Liver (tissue), 9 donors: ENCODE results near the gene TPRG1L. TPM values are rescaled to one million over a fixed set of nuclear protein-coding genes. Genes with fewer than 3 reads are reported as not detected.

Experiments
- DNase-seq: peaks from one replicate; pipeline ENCODE4 v3.0.0-alpha.2; 2017; ENCODE audit warnings: low spot score
- H3K27ac ChIP-seq, 2 donors: one replicate each; pipeline ENCODE4 v1.7.0; 2013; ENCODE audit warnings: inconsistent platforms in 2 of 2, low read length in 2 of 2, control low read depth in 1 of 2, low read depth in 1 of 2, mild to moderate bottlenecking in 1 of 2
- H3K27me3 ChIP-seq, 4 donors: one replicate each; pipeline versions ENCODE4 v1.6.1 to v1.7.0; 2013; ENCODE audit warnings: low read length in 3 of 4, inconsistent platforms in 1 of 4, mild to moderate bottlenecking in 1 of 4, moderate library complexity in 1 of 4; ENCODE audit not compliant: control insufficient read depth in 4 of 4, insufficient read depth in 4 of 4
- H3K36me3 ChIP-seq, 4 donors: one replicate each; pipeline versions ENCODE4 v1.6.1 to v1.7.0; 2013; ENCODE audit warnings: low read length in 3 of 4, mild to moderate bottlenecking in 3 of 4, low read depth in 1 of 4, moderate library complexity in 1 of 4; ENCODE audit not compliant: control insufficient read depth in 4 of 4, insufficient read depth in 3 of 4
- H3K4me1 ChIP-seq, 4 donors: one replicate each; pipeline versions ENCODE4 v1.6.1 to v1.7.0; 2013; ENCODE audit warnings: low read length in 3 of 4, mild to moderate bottlenecking in 3 of 4, moderate library complexity in 1 of 4; ENCODE audit not compliant: control insufficient read depth in 4 of 4, insufficient read depth in 4 of 4
- H3K4me3 ChIP-seq, 3 donors: one replicate each; pipeline versions ENCODE4 v1.6.1 to v1.7.0; 2013; ENCODE audit warnings: low read length in 3 of 3, control low read depth in 1 of 3, low read depth in 1 of 3, mild to moderate bottlenecking in 1 of 3
- H3K9ac ChIP-seq, 2 donors: one replicate each; pipeline ENCODE4 v1.7.0; 2013; ENCODE audit warnings: low read length in 2 of 2, mild to moderate bottlenecking in 2 of 2, moderate library complexity in 2 of 2, control low read depth in 1 of 2, low read depth in 1 of 2
- H3K9me3 ChIP-seq, 4 donors: one replicate each; pipeline versions ENCODE4 v1.6.1 to v1.7.0; 2013; ENCODE audit warnings: low read length in 3 of 4; ENCODE audit not compliant: control insufficient read depth in 4 of 4
- ATF3 ChIP-seq: IDR thresholded peaks from 2 replicates; pipeline ENCODE4 v1.6.1; 2016; ENCODE audit warnings: antibody characterized with exemption
- CTCF ChIP-seq: fragments of 150-350 bp; IDR thresholded peaks from 2 replicates; pipeline ENCODE4 v1.5.1; 2017; ENCODE audit warnings: improper control_type of control experiment, low read depth, low read length; ENCODE audit not compliant: missing input control
- EGR1 ChIP-seq, 2 donors: IDR thresholded peaks; 2 replicates each; pipeline ENCODE4 v1.6.1; 2016 to 2018; ENCODE audit warnings: antibody characterized with exemption in 2 of 2, low read depth in 2 of 2
- FOXA1 ChIP-seq: IDR thresholded peaks from 2 replicates; pipeline ENCODE4 v1.6.1; 2016; ENCODE audit warnings: antibody characterized with exemption
- FOXA2 ChIP-seq: IDR thresholded peaks from 2 replicates; pipeline ENCODE4 v1.6.1; 2016; ENCODE audit warnings: antibody characterized with exemption
- HNF4A ChIP-seq, 2 donors: conservative IDR thresholded peaks; 2 replicates each; pipeline ENCODE4 v1.6.1; 2016; ENCODE audit warnings: antibody characterized with exemption in 2 of 2, mild to moderate bottlenecking in 2 of 2
- HNF4G ChIP-seq: IDR thresholded peaks from 2 replicates; pipeline ENCODE4 v1.6.1; 2016; ENCODE audit warnings: antibody characterized with exemption
- MAX ChIP-seq: IDR thresholded peaks from 2 replicates; pipeline ENCODE4 v1.6.1; 2016; ENCODE audit warnings: antibody characterized with exemption
- NR2F2 ChIP-seq: IDR thresholded peaks from 2 replicates; pipeline ENCODE4 v1.6.1; 2016; ENCODE audit warnings: antibody characterized with exemption
- RAD21 ChIP-seq, 2 donors: IDR thresholded peaks; 2 replicates each; pipeline ENCODE4 v1.6.1; 2016; ENCODE audit warnings: antibody characterized with exemption in 2 of 2, mild to moderate bottlenecking in 2 of 2
- REST ChIP-seq: IDR thresholded peaks from 2 replicates; pipeline ENCODE4 v1.6.1; 2016; ENCODE audit warnings: antibody characterized with exemption, mild to moderate bottlenecking
- RXRA ChIP-seq, 2 donors: IDR thresholded peaks; 2 replicates each; pipeline ENCODE4 v1.6.1; 2017 to 2018; ENCODE audit warnings: antibody characterized with exemption in 2 of 2, mild to moderate bottlenecking in 1 of 2
- SP1 ChIP-seq: IDR thresholded peaks from 2 replicates; pipeline ENCODE4 v1.6.1; 2018; ENCODE audit warnings: antibody characterized with exemption, mild to moderate bottlenecking
- TAF1 ChIP-seq: conservative IDR thresholded peaks from 2 replicates; pipeline ENCODE4 v1.6.1; 2016; ENCODE audit warnings: antibody characterized with exemption, mild to moderate bottlenecking
- YY1 ChIP-seq: IDR thresholded peaks from 2 replicates; pipeline ENCODE4 v1.6.1; 2016; ENCODE audit warnings: antibody characterized with exemption, mild to moderate bottlenecking
- ZBTB33 ChIP-seq: IDR thresholded peaks from 2 replicates; pipeline ENCODE4 v1.6.1; 2016; ENCODE audit warnings: antibody characterized with exemption
- WGBS: extraction: QIAGEN DNeasy Blood & Tissue Kit; methylation state at CpG from one replicate; pipeline ENCODE4 v1.1.7; 2013; 5-methylcytosine and 5-hydroxymethylcytosine counted together
- polyA plus RNA-seq, 2 donors: library from polyadenylated mRNA; stranded (reverse) in 1 of 2; unstranded in 1 of 2; fragments of 200-250 nt in 1 of 2; fragments of >200 nt in 1 of 2; fragmentation: Nextera tagmentation in 1 of 2; extraction: Ambion mirVana in 1 of 2; gene quantifications; one replicate each; pipeline versions ENCODE4 v1.2.1 to v1.2.3, GENCODE V29; 2013 to 2015
- total RNA-seq, 2 donors: library from RNA; depleted of rRNA; stranded (reverse); fragments of >200 nt; gene quantifications; one replicate each; pipeline ENCODE4 v1.2.3, GENCODE V29; 2014
- donor health status: healthy.
- donor health status: healthy.
- donor health status: healthy.
- donor health status: healthy.
- donor health status: healthy.

The TPRG1L gene
- total and polyA plus RNA-seq, 4 donors = 29.3 to 51.0 (median 43.9) TPM

- H3K4me1 ChIP-seq = no peaks in the 10 kb centered on the region
- no peaks in the 10 kb centered on the region for H3K9me3 ChIP-seq
- no peak overlapping the region for H3K27ac ChIP-seq
- no peak overlapping the region for H3K4me3 ChIP-seq
- H3K36me3 ChIP-seq = peaks cover 12 to 38% (median 29%) of the 10 kb centered on the region in 4 donors
- no peaks in the 10 kb centered on the region for H3K27me3 ChIP-seq
- TF ChIP-seq FOXA2 = no peak
- no peak for TF ChIP-seq NR2F2
- TF ChIP-seq YY1 = no peak
- no peak for TF ChIP-seq REST
- TF ChIP-seq CTCF = no peak
- no peak for TF ChIP-seq ZBTB33
- no peak for TF ChIP-seq TAF1
- no peak for TF ChIP-seq SP1
- TF ChIP-seq EGR1 (IDR thresholded peaks at IDR 0.05; ENCODE audit: low read depth in 2 of 2) = no peak
- no peak for TF ChIP-seq HNF4G
- no peak for TF ChIP-seq MAX
- no peak for TF ChIP-seq FOXA1
- no peak for TF ChIP-seq RXRA (IDR thresholded peaks at IDR 0.05)
- no peak for TF ChIP-seq ATF3
- TF ChIP-seq RAD21 (IDR thresholded peaks at IDR 0.05) = no peak
- no peak for TF ChIP-seq HNF4A (conservative IDR thresholded peaks at IDR 0.05)
- 96% methylated on average over 11 of the region's 11 CpGs for WGBS
- H3K9ac ChIP-seq = no peak overlapping the region
- no peak for DNase-seq
Measured at GRCh38 chr1:3641816-3642215, 17.0 kb downstream of the TPRG1L start.
